GM23248 (cell line): ENCODE data around the gene DNAJB2. TPM values are rescaled to one million over a fixed set of nuclear protein-coding genes. Genes with fewer than 3 reads are reported as not detected.

Source experiments
- DNase-seq: peaks from one replicate; pipeline ENCODE4 v3.0.0-alpha.2; 2015
- H2AFZ ChIP-seq: fragments of 200-600 bp; sonication (generic); 2 replicates; pipeline ENCODE4 v1.6.1; 2016; ENCODE audit warnings: antibody characterized with exemption
- H3F3A ChIP-seq: fragments of 200-600 bp; sonication (generic); 2 replicates; pipeline ENCODE4 v1.6.1; 2016; ENCODE audit warnings: mild to moderate bottlenecking, antibody characterized with exemption, mixed run types; ENCODE audit not compliant: insufficient read depth
- H3K27ac ChIP-seq: fragments of 200-600 bp; sonication (generic); 2 replicates; pipeline ENCODE4 v1.5.1; 2016; ENCODE audit warnings: mild to moderate bottlenecking
- H3K27me3 ChIP-seq: fragments of 200-600 bp; sonication (generic); replicated peaks from 2 replicates; pipeline ENCODE4 v1.6.1; 2016; ENCODE audit warnings: mild to moderate bottlenecking; ENCODE audit not compliant: insufficient read depth
- H3K36me3 ChIP-seq: fragments of 200-600 bp; sonication (generic); 2 replicates; pipeline ENCODE4 v1.6.1; 2016; ENCODE audit warnings: low read depth, mild to moderate bottlenecking
- H3K4me1 ChIP-seq: fragments of 200-600 bp; sonication (generic); 2 replicates; pipeline ENCODE4 v1.6.1; 2016; ENCODE audit warnings: mild to moderate bottlenecking; ENCODE audit not compliant: insufficient read depth
- H3K4me2 ChIP-seq: fragments of 200-600 bp; sonication (generic); one replicate; pipeline ENCODE4 v1.6.1; 2016; ENCODE audit warnings: mild to moderate bottlenecking; ENCODE audit not compliant: unreplicated experiment
- H3K4me3 ChIP-seq: fragments of 200-600 bp; sonication (generic); 2 replicates; pipeline ENCODE4 v1.5.1; 2016; ENCODE audit warnings: mild to moderate bottlenecking
- H3K79me2 ChIP-seq: fragments of 200-600 bp; sonication (generic); 2 replicates; pipeline ENCODE4 v1.6.1; 2016; ENCODE audit warnings: mild to moderate bottlenecking; ENCODE audit not compliant: insufficient read depth
- H3K9ac ChIP-seq: fragments of 200-600 bp; sonication (generic); 2 replicates; pipeline ENCODE4 v1.6.1; 2016; ENCODE audit warnings: mild to moderate bottlenecking
- H3K9me2 ChIP-seq: fragments of 200-600 bp; sonication (generic); 2 replicates; pipeline ENCODE4 v1.6.1; 2016; ENCODE audit warnings: mixed run types, mild to moderate bottlenecking, moderate library complexity; ENCODE audit not compliant: insufficient read depth
- H3K9me3 ChIP-seq: fragments of 200-600 bp; sonication (generic); one replicate; pipeline ENCODE4 v1.6.1; 2017; ENCODE audit warnings: low read depth
- H4K20me1 ChIP-seq: fragments of 200-600 bp; sonication (generic); 2 replicates; pipeline ENCODE4 v1.6.0; 2016; ENCODE audit not compliant: insufficient read depth
- EZH2 ChIP-seq: fragments of 200-600 bp; sonication (generic); IDR thresholded peaks from 2 replicates; pipeline ENCODE4 v1.6.1; 2018; ENCODE audit warnings: antibody characterized with exemption, mild to moderate bottlenecking; ENCODE audit not compliant: insufficient read depth, poor library complexity, severe bottlenecking
- EZH2phosphoT487 ChIP-seq: fragments of 200-600 bp; sonication (generic); IDR thresholded peaks from 2 replicates; pipeline ENCODE4 v1.6.1; 2018; ENCODE audit warnings: antibody characterized with exemption, moderate library complexity, mild to moderate bottlenecking, low read depth; ENCODE audit not compliant: insufficient read depth
- WGBS, 2 experiments: methylation state at CpG; one replicate each; pipeline ENCODE4 v1.1.6; 2015 to 2017; ENCODE audit warnings: low lambda C conversion rate in 2 of 2, low coverage in 1 of 2; ENCODE audit errors: missing lambda C conversion rate in 2 of 2; 5-methylcytosine and 5-hydroxymethylcytosine counted together
- in situ Hi-C: fragments of 300-500 bp; cut with MboI; formaldehyde crosslinking; loops from 2 replicates; pipeline ENCODE4 v1.15.0; 2020
- polyA plus RNA-seq: library from polyadenylated mRNA; unstranded; fragments of >200 nt; fragmentation: Nextera tagmentation; extraction: Ambion mirVana; gene quantifications from 2 replicates; pipeline ENCODE4 v1.2.1, GENCODE V29; 2016
- total RNA-seq: library from RNA; depleted of rRNA; stranded (reverse); fragments of >200 nt; shearing (Covaris generic); gene quantifications from 2 replicates; pipeline ENCODE4 v1.2.3, GENCODE V29; 2014

Gene DNAJB2
- total and polyA plus RNA-seq, 2 experiments from 2014 or later, result 12.6 to 53.7 TPM

DNA sequence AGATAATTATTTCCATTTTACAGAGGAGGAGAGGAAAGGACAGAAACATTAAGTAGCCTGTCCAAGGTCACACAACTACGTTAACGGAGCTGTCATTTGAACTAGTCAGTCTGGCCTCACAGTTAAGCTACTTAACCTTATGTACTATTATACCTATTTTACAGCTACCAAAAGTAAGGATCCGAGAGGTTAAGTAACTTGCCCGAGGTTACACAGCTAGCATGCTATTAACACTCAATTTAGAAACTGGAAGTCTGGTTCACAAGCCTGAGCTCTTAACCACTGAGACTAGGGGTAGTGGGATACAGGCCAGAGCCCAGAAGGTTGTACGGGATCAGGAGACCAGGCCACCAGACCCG lies 34.4 kb upstream of the DNAJB2 start:
- no peak for TF ChIP-seq EZH2phosphoT487
- peak overlapping the region; percentile 94 for H3K4me2 ChIP-seq
- H3K9me2 ChIP-seq, result no peaks in the 10 kb centered on the region
- H3K27ac ChIP-seq, result peak overlapping the region; percentile 86
- peak overlapping the region; percentile 98 for H3K9ac ChIP-seq
- H3K36me3 ChIP-seq, result no peaks in the 10 kb centered on the region
- in situ Hi-C loops, result no loop called here
- no peaks in the 10 kb centered on the region for H3K27me3 ChIP-seq
- H3F3A ChIP-seq, result peaks cover 26% of the 10 kb centered on the region
- 35 to 37% methylated on average over 6 of the region's 6 CpGs for WGBS, 2 experiments
- no peaks in the 10 kb centered on the region for H4K20me1 ChIP-seq
- H3K4me3 ChIP-seq, result peak overlapping the region; percentile 91
- H3K4me1 ChIP-seq, result peaks cover 28% of the 10 kb centered on the region
- no peaks in the 10 kb centered on the region for H3K9me3 ChIP-seq
- H3K79me2 ChIP-seq, result peaks cover 34% of the 10 kb centered on the region
- peak overlapping the region; percentile 89 for H2AFZ ChIP-seq
- DNase-seq, result no peak

- DNase-seq, result peak; percentile 95
- Histone ChIP-seq H3K4me3 (peak within 1 kb of the TSS; percentile 91), H3K27ac (peak within 1 kb of the TSS; percentile 86), H3K4me1 (peaks cover 33% of the 10 kb centered on the region), H3F3A (peaks cover 32% of the 10 kb centered on the region), H3K79me2 (peaks cover 34% of the 10 kb centered on the region), H3K9ac (peak within 1 kb of the TSS; percentile 98), H3K4me2 (peak within 1 kb of the TSS; percentile 94), H2AFZ (peak within 1 kb of the TSS; percentile 89), H3K9me3 (no peaks in the 10 kb centered on the region), H3K9me2 (no peaks in the 10 kb centered on the region), H3K27me3 (no peaks in the 10 kb centered on the region), H3K36me3 (no peaks in the 10 kb centered on the region), H4K20me1 (no peaks in the 10 kb centered on the region)
- TF ChIP-seq EZH2phosphoT487 (no peak), EZH2 (no peak)
- WGBS, 2 experiments, result 1 to 2% methylated on average over 39 to 46 of the region's 46 CpGs
- in situ Hi-C loops, result no loop called here
Measured at GRCh38 chr2:219245148-219245898, 33.8 kb upstream of the DNAJB2 start, which contains the start of the genes GLB1L and STK16. Gene GLB1L, minus strand, starts transcription at chr2:219245444. Its CDS starts 1,871 bp downstream, at chr2:219243573. Gene STK16, plus strand, starts transcription at chr2:219245479. Its CDS starts 521 bp downstream, at chr2:219246000.

GRCh38 chr2:219245899-219246230 lies 33.3 kb upstream of the DNAJB2 start:
- no peaks in the 10 kb centered on the region for H3K9me2 ChIP-seq
- peaks cover 35% of the 10 kb centered on the region for H3K4me1 ChIP-seq
- no peaks in the 10 kb centered on the region for H4K20me1 ChIP-seq
- no peaks in the 10 kb centered on the region for H3K9me3 ChIP-seq
- H3F3A ChIP-seq, result peaks cover 37% of the 10 kb centered on the region
- H3K27me3 ChIP-seq, result no peaks in the 10 kb centered on the region
- no peaks in the 10 kb centered on the region for H3K36me3 ChIP-seq
- peaks cover 34% of the 10 kb centered on the region for H3K79me2 ChIP-seq
- peak overlapping the region; percentile 94 for H3K4me2 ChIP-seq
- DNase-seq, result peak; percentile 49
- WGBS, 2 experiments, result 11 to 15% methylated on average over 10 of the region's 10 CpGs
- in situ Hi-C loops, result no loop called here
- TF ChIP-seq EZH2phosphoT487, result no peak
- TF ChIP-seq EZH2, result no peak
- peak overlapping the region; percentile 91 for H3K4me3 ChIP-seq
- peak overlapping the region; percentile 86 for H3K27ac ChIP-seq
- H2AFZ ChIP-seq, result peak overlapping the region; percentile 89
- H3K9ac ChIP-seq, result peak overlapping the region; percentile 98

- Histone ChIP-seq H3K79me2 (peaks cover 34% of the 10 kb centered on the region), H3K9me2 (no peaks in the 10 kb centered on the region), H3K4me3 (peak overlapping the region; percentile 91), H3K27me3 (no peaks in the 10 kb centered on the region), H3K36me3 (no peaks in the 10 kb centered on the region), H3K9me3 (no peaks in the 10 kb centered on the region), H3K27ac (no peak overlapping the region), H3K4me2 (peak overlapping the region; percentile 94), H3K9ac (peak overlapping the region; percentile 98), H2AFZ (no peak overlapping the region), H3F3A (peaks cover 38% of the 10 kb centered on the region), H3K4me1 (peaks cover 35% of the 10 kb centered on the region), H4K20me1 (no peaks in the 10 kb centered on the region)
- in situ Hi-C loops, result no loop called here
- TF ChIP-seq EZH2phosphoT487 (no peak), EZH2 (no peak)
- 97 to 98% methylated on average over 10 of the region's 10 CpGs for WGBS, 2 experiments
- DNase-seq, result no peak
Measured at GRCh38 chr2:219246559-219246958, 32.6 kb upstream of the DNAJB2 start.
